Non-pigmented ciliary epithelial cell (primary cell): ENCODE measurements around the gene CCDC88C.

Source experiments
- DNase-seq: peaks from one replicate; pipeline ENCODE4 v3.0.0-alpha.2; 2010; ENCODE audit warnings: low read depth

The CCDC88C gene

GRCh38 chr14:91399868-91400640, 17.6 kb downstream of the CCDC88C start:
- DNase-seq, result no peak

GRCh38 chr14:91398707-91399106, 18.9 kb downstream of the CCDC88C start:
- DNase-seq, result no peak

- DNase-seq, result no peak
Measured at GRCh38 chr14:91397965-91398591, 19.5 kb downstream of the CCDC88C start.

- no peak for DNase-seq
Measured at GRCh38 chr14:91396959-91397815, 20.4 kb downstream of the CCDC88C start.

GRCh38 chr14:91396013-91396660, 21.5 kb downstream of the CCDC88C start:
- no peak for DNase-seq

- DNase-seq, result no peak
Measured at GRCh38 chr14:91395466-91395865, 22.2 kb downstream of the CCDC88C start.

- no peak for DNase-seq
Measured at GRCh38 chr14:91394105-91395081, 23.2 kb downstream of the CCDC88C start.

GRCh38 chr14:91392623-91393303, 24.9 kb downstream of the CCDC88C start:
- DNase-seq, result no peak

GRCh38 chr14:91390165-91390778, 27.3 kb downstream of the CCDC88C start:
- DNase-seq, result no peak

- no peak for DNase-seq
Measured at GRCh38 chr14:91389150-91389549, 28.5 kb downstream of the CCDC88C start.

GRCh38 chr14:91388551-91388975, 29.1 kb downstream of the CCDC88C start:
- no peak for DNase-seq

GRCh38 chr14:91387951-91388381, 29.7 kb downstream of the CCDC88C start:
- no peak for DNase-seq

GRCh38 chr14:91387169-91387835, 30.3 kb downstream of the CCDC88C start:
- no peak for DNase-seq

- no peak for DNase-seq
Measured at GRCh38 chr14:91385697-91386096, 31.9 kb downstream of the CCDC88C start.

GRCh38 chr14:91385224-91385623, 32.4 kb downstream of the CCDC88C start:
- DNase-seq, result no peak

- DNase-seq, result no peak
Measured at GRCh38 chr14:91383439-91383838, 34.2 kb downstream of the CCDC88C start.

- DNase-seq, result no peak
Measured at GRCh38 chr14:91381801-91382670, 35.6 kb downstream of the CCDC88C start.
